ENCODE results near the gene RARRES1.
A peak's percentile ranks its signal among the peaks of the same experiment; 100 is the strongest.

Gene RARRES1

GRCh38 chr3:158735296-158736033 lies 3.2 kb upstream of the RARRES1 start:
- no peak for DNase-seq (ENCODE audit: low read depth, low spot score)

DNA sequence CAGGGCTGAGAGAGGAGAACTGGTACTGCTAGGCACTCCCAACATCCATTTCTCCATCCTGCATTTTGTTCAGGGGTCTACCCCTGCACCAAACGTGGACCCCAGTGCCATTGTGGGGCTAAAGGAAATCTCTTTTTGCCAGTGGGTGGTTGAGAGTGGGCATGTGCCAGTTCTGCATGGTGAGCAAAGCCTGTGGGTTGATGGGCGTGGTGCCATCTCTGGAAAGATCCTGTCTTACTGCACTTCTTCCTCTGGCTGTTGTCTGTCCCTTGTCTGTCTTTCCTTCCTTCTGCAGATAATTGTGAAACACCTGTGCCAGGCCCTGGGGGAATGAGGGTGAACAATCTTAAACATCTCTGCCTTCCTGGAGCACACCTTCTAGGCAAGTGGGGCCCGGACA lies 1.4 kb upstream of the RARRES1 start:
- no peak for DNase-seq (ENCODE audit: low read depth, low spot score)

DNA sequence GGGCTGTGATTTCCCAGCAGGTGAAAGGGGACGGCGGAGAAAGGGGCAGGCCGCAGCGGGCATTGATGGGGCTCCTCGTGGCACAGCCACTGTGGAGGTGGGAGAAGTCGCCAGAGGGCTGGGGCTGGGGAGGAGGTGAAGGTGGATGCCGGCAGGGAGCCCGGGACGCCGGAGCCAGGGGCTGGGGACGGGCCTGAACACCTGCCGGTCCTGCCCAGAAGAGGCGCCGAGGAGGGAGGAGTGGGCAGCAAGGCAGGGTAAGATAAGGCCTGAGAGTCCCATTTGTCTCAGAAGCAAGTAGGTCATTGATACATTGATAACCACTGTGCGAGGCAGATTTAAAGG lies 571 bp upstream of the RARRES1 start:
- DNase-seq (ENCODE audit: low read depth, low spot score): no peak

- DNase-seq (ENCODE audit: low read depth, low spot score): no peak
Observed at GRCh38 chr3:158731486-158731885, 771 bp downstream of the RARRES1 start.

DNA sequence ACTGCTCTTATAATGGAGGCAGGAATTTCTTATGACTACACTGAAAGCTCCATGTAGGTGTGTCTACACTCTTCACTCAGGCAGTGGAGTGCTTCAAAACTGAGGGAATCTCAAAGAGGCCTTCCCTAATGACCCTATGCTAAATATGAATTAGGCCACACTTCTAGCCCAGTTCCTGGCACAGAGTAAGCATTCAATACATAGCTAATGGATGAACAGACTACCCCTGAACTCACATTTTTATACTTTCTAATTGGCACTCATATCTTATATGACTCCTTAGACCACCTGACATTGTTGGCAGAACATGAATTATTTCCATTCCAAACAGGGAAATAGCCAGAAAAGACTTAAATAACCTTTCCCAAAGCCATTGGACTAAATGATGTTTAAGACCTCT lies 3.4 kb downstream of the RARRES1 start:
- no peak for DNase-seq (ENCODE audit: low read depth, low spot score)

- no peak for DNase-seq (ENCODE audit: low read depth, low spot score)
Observed at GRCh38 chr3:158728061-158728377, 4.2 kb downstream of the RARRES1 start.

- no peak for DNase-seq (ENCODE audit: low read depth, low spot score)
Observed at GRCh38 chr3:158727206-158728060, 4.8 kb downstream of the RARRES1 start.

DNA sequence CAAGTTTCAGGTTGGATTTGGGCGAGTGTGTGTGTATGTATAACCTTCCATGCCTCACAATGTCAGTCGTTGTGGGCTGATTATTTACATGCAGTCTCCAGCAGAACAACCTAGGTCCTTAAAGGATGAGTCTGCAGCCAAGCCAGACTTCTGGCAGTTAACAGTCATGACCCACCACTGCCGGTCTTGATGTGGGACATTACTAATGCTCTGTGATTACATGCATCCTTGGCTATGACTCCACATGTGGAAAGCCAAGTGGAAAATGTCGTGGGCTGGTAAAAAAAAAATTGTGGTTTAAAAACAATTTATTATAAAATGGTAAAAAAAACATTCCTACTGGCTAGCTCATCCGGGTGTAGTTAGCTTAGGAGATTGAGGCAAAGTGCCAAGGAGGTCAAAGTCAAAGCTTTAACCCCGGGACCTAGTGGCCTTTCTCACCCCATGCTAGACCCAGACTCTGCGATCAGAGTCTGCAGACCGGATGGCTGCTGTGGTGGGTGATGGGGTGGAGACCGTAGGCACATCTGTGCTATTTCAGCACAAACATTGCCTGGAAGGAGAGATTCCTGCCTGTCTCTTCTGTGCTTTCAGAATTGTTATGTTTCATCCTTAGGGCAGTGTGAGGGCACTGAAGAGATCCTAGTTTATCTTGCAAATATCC lies 6.8 kb downstream of the RARRES1 start:
- DNase-seq (ENCODE audit: low read depth, low spot score): peak; percentile 75

DNA sequence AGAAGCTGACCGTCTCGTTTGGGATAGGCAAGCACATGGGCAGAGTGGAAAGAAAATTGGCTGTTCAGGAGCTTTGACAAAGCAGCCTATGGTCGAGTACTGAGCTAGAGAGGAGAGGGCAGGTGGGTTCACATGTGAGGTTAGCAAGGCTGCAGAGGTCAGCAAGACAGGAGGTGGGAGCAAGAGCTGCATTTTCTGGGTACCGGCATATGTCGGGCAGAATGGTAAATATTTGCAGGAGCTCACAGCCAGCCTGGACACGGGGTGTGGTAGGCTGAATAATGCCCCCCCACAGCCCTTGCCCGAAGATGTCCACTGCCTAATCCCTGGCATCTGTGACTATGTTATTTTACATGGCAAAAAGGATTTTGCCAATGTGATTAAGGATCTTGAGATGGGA lies 8.3 kb downstream of the RARRES1 start:
- no peak for DNase-seq (ENCODE audit: low read depth, low spot score)

DNA sequence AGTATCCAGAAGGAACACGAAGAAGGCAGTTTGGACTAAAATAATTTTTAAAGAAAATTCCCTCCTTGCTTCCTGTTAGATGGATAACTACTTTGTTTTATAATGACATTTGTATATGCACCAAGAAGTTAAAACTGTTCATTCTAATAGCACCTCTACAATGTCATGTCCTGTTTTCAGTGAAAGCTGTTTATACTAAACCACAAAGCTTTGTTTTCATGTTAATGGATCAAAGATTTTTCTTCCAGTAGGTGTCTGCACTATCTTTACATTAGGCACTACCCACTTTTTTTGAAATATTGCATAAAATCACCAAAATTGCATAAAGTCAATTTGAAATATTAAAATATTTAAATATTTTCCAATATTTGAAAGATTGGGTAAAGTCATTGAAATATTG lies 10.1 kb downstream of the RARRES1 start:
- no peak for DNase-seq (ENCODE audit: low read depth, low spot score)

DNA sequence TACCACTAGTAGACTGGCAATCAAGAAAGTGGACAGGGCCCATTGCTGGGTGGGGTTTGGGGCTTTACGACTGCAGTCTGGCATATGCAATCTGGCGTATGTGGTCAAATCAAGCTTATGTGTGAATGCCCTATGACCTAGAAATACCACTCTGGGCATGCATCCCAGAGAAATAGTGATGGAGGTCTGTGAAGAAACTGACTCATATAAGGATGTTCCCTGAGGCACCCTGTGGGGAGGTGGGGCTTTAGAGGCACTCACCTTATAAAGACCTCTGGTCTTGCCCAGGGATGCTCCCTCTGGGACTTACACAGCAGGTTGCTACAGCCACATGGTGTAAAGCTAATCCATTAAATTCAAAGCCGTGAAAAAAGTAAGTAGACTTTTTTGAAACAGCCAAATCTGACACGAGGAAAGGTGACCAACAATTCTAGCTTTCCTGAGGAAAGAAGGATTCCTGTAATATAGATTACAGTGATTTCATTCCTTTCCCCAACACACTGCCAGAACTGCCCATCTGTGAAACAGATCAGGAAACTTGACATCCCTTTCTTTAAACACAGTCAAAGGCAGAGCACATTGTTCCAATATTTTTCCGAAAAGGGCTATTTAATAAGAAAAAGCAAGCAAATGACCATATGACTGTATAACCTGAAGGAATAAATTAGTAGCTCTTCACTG lies 13.6 kb downstream of the RARRES1 start:
- peak; percentile 78 for DNase-seq (ENCODE audit: low read depth, low spot score)

DNA sequence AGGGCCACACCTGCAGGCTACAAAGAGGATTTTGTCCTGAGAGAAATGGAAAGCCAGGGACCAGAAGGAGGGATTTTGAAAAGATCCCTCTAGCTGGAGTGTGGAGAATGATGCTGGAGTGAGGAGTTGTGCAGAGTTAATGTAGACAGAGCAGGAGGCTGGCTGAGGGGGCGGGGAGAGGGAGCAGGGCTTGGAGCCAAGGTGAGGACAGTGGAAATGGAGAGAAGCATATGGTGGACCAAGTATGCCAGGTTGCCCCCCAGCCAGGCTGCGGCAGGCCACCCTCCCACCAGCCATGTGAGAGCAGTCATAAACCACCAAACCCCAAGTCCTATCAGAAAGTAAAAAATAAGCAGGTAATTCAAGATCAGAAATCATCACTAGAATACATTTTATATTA lies 14.7 kb downstream of the RARRES1 start:
- DNase-seq (ENCODE audit: low read depth, low spot score): no peak

GRCh38 chr3:158713094-158713499 lies 19.2 kb downstream of the RARRES1 start:
- peak; percentile 89 for DNase-seq (ENCODE audit: low read depth, low spot score)

DNA sequence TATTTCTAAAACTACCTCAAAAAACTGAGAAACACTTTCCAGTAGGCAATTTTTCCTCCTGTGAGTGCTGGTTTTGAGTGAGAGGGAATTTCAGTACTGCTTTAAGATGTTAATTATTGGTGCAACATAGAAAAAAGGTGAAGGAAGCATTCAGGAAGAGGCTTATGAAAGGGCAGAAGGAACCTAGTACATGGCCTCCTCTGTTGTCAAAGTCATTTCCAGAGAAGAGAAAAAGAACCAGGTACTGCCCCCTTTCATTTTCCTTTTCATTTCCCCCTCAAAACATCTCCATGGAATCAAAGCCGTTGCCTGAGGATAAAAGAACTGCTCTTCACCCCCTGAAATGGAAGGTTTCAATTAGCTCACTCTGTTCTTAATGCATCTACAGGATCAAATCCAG lies 19.8 kb downstream of the RARRES1 start:
- no peak for DNase-seq (ENCODE audit: low read depth, low spot score)

DNA sequence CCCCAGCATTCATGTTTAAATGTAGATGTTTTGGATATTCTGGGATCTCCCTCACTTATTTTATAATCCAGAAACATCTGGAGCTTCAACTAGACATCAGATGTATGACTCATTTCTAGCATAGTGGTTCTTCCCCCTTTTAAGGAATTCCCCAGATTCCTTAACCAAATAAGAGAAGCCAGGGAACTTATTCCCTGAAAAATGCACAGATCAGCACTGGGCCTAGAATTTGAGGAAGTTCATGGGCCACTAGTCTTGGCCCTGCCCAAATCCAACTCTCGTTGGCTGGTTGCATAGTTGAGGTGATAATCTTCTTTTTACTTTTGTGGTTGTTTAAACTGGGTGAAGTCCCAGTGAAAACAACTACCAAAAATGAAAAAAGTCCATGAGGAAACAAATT lies 20.4 kb downstream of the RARRES1 start:
- no peak for DNase-seq (ENCODE audit: low read depth, low spot score)

DNA sequence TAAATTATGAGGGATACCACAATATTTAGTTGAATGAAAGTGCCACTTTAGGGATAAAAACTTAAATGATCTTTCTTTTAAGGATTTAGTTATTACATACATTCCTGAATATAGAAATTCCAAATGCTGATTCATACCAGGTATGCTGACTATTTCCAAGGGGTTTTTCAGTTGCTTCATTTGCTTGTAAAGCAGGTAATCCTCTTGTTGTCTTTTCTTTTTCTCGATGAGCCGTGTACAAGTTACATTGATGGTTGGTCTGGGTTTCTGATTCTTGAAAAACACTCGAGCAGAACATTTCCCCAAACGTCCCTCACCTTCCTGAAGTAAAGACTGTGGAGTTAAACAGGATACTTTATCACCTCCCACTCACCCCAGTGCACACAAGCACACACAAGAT lies 21.7 kb downstream of the RARRES1 start:
- no peak for DNase-seq (ENCODE audit: low read depth, low spot score)

- DNase-seq (ENCODE audit: low read depth, low spot score): peak; percentile 56
Observed at GRCh38 chr3:158709666-158710083, 22.6 kb downstream of the RARRES1 start.

- DNase-seq (ENCODE audit: low read depth, low spot score): no peak
Observed at GRCh38 chr3:158703566-158703965, 28.7 kb downstream of the RARRES1 start.

- no peak for DNase-seq (ENCODE audit: low read depth, low spot score)
Observed at GRCh38 chr3:158702815-158703481, 29.3 kb downstream of the RARRES1 start.

DNA sequence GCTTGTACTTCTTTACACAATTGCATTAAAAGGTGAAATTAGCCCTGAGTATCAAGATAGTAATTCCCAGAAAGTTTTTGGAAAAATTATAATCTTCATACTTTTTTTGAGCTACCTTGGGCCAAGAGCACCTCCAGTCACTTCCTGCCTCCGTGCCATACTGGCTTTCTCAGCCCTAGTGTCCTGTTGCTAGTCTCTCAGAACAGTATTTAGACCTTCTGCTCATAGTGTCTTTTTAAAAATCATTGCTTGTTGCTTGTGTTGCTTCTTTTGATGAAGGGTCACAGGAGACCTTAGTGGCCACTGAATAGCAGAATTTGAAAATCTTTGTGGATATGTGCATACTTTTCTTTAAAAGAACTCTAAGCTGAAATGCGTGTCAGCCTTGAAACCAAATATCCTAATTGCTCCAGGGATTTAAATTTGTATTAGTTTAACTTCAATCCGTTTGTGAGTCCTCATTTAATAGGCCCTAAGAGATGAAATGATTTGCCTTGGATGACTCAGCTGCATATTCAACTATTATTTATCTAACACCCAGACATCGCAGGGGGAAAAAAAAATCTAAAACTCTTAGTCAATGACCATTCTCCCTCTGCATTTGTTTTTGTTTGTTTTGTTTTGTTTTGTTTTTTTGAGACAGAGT lies 30.7 kb downstream of the RARRES1 start:
- no peak for DNase-seq (ENCODE audit: low read depth, low spot score)

- DNase-seq (ENCODE audit: low read depth, low spot score): no peak
Observed at GRCh38 chr3:158700559-158700958, 31.7 kb downstream of the RARRES1 start.

Data from brain pericyte (primary cell).